Measurements from ENCODE around the gene DMKN.
"Not testable (repeated sequence)": the region's sequence is repeated elsewhere in the genome, so short reads cannot be mapped to it uniquely, and the experiment has no call there.

The DMKN gene

GRCh38 chr19:35462476-35462953 lies 50.9 kb downstream of the DMKN start:
- DNase-seq (ENCODE audit: low spot score): no peak

- DNase-seq (ENCODE audit: low spot score): not testable (repeated sequence)
These were observed 51.7 kb downstream of the DMKN start for GRCh38 chr19:35461788-35462187.

- DNase-seq (ENCODE audit: low spot score): no peak
These were observed 52.4 kb downstream of the DMKN start for GRCh38 chr19:35461060-35461459.

GRCh38 chr19:35460608-35461007 lies 52.8 kb downstream of the DMKN start:
- no peak for DNase-seq (ENCODE audit: low spot score)

- DNase-seq (ENCODE audit: low spot score): no peak
These were observed 53.9 kb downstream of the DMKN start for GRCh38 chr19:35459414-35460082.

- DNase-seq (ENCODE audit: low spot score): no peak
These were observed 54.6 kb downstream of the DMKN start for GRCh38 chr19:35458731-35459391.

- no peak for DNase-seq (ENCODE audit: low spot score)
These were observed 55.3 kb downstream of the DMKN start for GRCh38 chr19:35458192-35458591.

GRCh38 chr19:35457173-35457572 lies 56.3 kb downstream of the DMKN start:
- no peak for DNase-seq (ENCODE audit: low spot score)

GRCh38 chr19:35455616-35456201 lies 57.7 kb downstream of the DMKN start:
- no peak for DNase-seq (ENCODE audit: low spot score)

GRCh38 chr19:35454663-35455062 lies 58.8 kb downstream of the DMKN start:
- DNase-seq (ENCODE audit: low spot score): no peak

GRCh38 chr19:35451338-35452096 lies 61.9 kb downstream of the DMKN start:
- DNase-seq (ENCODE audit: low spot score): no peak

- no peak for DNase-seq (ENCODE audit: low spot score)
These were observed 63.9 kb downstream of the DMKN start for GRCh38 chr19:35449359-35450043.

GRCh38 chr19:35447606-35448469 lies 65.6 kb downstream of the DMKN start, which contains the start of gene FFAR2:
TSS of gene FFAR2 (plus strand) at chr19:35448257. CDS start at chr19:35449715, 1,458 bp downstream.
- DNase-seq (ENCODE audit: low spot score): no peak

All from left forelimb (tissue), 1 donor.